Forelimb muscle (tissue), 1 donor: ENCODE results near the gene DNAH14. TPM values are rescaled to one million over a fixed set of nuclear protein-coding genes. Genes with fewer than 3 reads are reported as not detected.
"Not testable (repeated sequence)": the region's sequence is repeated elsewhere in the genome, so short reads cannot be mapped to it uniquely, and the experiment has no call there.

Experiments used
- DNase-seq: peaks from one replicate; pipeline ENCODE4 v3.0.0-alpha.2; 2013; ENCODE audit warnings: low read depth
- polyA plus RNA-seq: library from polyadenylated mRNA; unstranded; fragments of 120-200 nt; gene quantifications from one replicate; pipeline ENCODE4 v1.2.1, GENCODE V29; 2013; ENCODE audit not compliant: insufficient read length

DNAH14 gene
- polyA plus RNA-seq, 1 donor: 5.8 TPM

- no peak for DNase-seq
Observed at GRCh38 chr1:225155555-225155954, 226.1 kb downstream of the DNAH14 start.

- DNase-seq: no peak
Observed at GRCh38 chr1:225156254-225156653, 226.8 kb downstream of the DNAH14 start.

GRCh38 chr1:225158291-225158690, 228.8 kb downstream of the DNAH14 start:
- DNase-seq: no peak

GRCh38 chr1:225159793-225160192, 230.3 kb downstream of the DNAH14 start:
- no peak for DNase-seq

GRCh38 chr1:225177409-225177808, 247.9 kb downstream of the DNAH14 start:
- not testable (repeated sequence) for DNase-seq

- no peak for DNase-seq
Observed at GRCh38 chr1:225179686-225180085, 250.2 kb downstream of the DNAH14 start.

- no peak for DNase-seq
Observed at GRCh38 chr1:225182716-225183115, 253.2 kb downstream of the DNAH14 start.

GRCh38 chr1:225191199-225191753, 261.8 kb downstream of the DNAH14 start:
- no peak for DNase-seq

GRCh38 chr1:225201447-225201846, 272.0 kb downstream of the DNAH14 start:
- DNase-seq: no peak

- DNase-seq: no peak
Observed at GRCh38 chr1:225207791-225208190, 278.3 kb downstream of the DNAH14 start.

- DNase-seq: no peak
Observed at GRCh38 chr1:225209153-225209552, 279.7 kb downstream of the DNAH14 start.

- not testable (repeated sequence) for DNase-seq
Observed at GRCh38 chr1:225210180-225210579, 280.7 kb downstream of the DNAH14 start.

- not testable (repeated sequence) for DNase-seq
Observed at GRCh38 chr1:225211694-225212442, 282.4 kb downstream of the DNAH14 start.

- no peak for DNase-seq
Observed at GRCh38 chr1:225224287-225224686, 294.8 kb downstream of the DNAH14 start.

- DNase-seq: no peak
Observed at GRCh38 chr1:225225681-225226080, 296.2 kb downstream of the DNAH14 start.

GRCh38 chr1:225228871-225229303, 299.4 kb downstream of the DNAH14 start:
- no peak for DNase-seq

- not testable (repeated sequence) for DNase-seq
Observed at GRCh38 chr1:225229429-225229828, 300.0 kb downstream of the DNAH14 start.

GRCh38 chr1:225230483-225230882, 301.0 kb downstream of the DNAH14 start:
- DNase-seq: no peak

- not testable (repeated sequence) for DNase-seq
Observed at GRCh38 chr1:225232930-225233329, 303.5 kb downstream of the DNAH14 start.

- DNase-seq: no peak
Observed at GRCh38 chr1:225242611-225243010, 313.1 kb downstream of the DNAH14 start.

- DNase-seq: peak; percentile 2
Observed at GRCh38 chr1:225250432-225250831, 321.0 kb downstream of the DNAH14 start.

- no peak for DNase-seq
Observed at GRCh38 chr1:225253173-225253572, 323.7 kb downstream of the DNAH14 start.

GRCh38 chr1:225253784-225254183, 324.3 kb downstream of the DNAH14 start:
- no peak for DNase-seq
